Heart left ventricle (tissue), 16 donors: Measurements from ENCODE around the gene HS3ST3A1. TPM values are rescaled to one million over a fixed set of nuclear protein-coding genes. Genes with fewer than 3 reads are reported as not detected.

ENCODE experiments used
- ATAC-seq, 4 donors: fragments of 200-7000 bp; cut with Tn5 transposase; one replicate each; pipeline ENCODE4 v1.9.1; 2020 to 2022; ENCODE audit warnings: moderate library complexity in 4 of 4, mild to moderate bottlenecking in 3 of 4, moderate number of reproducible peaks in 1 of 4
- DNase-seq, 5 donors: peaks; one replicate each; pipeline ENCODE4 v3.0.0-alpha.2; 2020
- H3K27ac ChIP-seq, 12 donors: fragments of 200-600 bp; sonication (generic) in 4 of 12; one replicate each; pipeline versions ENCODE4 v1.5.0 to v1.8.0; 2016 to 2022; ENCODE audit warnings: mild to moderate bottlenecking in 2 of 12
- H3K27me3 ChIP-seq, 9 donors: fragments of 200-600 bp; sonication (generic) in 2 of 9; one replicate each; pipeline versions ENCODE4 v1.5.1 to v1.8.0; 2016 to 2022; ENCODE audit warnings: mild to moderate bottlenecking in 3 of 9
- H3K36me3 ChIP-seq, 9 donors: fragments of 200-600 bp; sonication (generic) in 2 of 9; one replicate each; pipeline versions ENCODE4 v1.5.0 to v1.8.0; 2018 to 2022; ENCODE audit warnings: mild to moderate bottlenecking in 2 of 9
- H3K4me1 ChIP-seq, 12 donors: fragments of 200-600 bp; sonication (generic) in 4 of 12; one replicate each; pipeline versions ENCODE4 v1.5.0 to v1.8.0; 2016 to 2022; ENCODE audit warnings: mild to moderate bottlenecking in 3 of 12
- H3K4me3 ChIP-seq, 12 donors: fragments of 200-600 bp; sonication (generic) in 4 of 12; one replicate each; pipeline versions ENCODE4 v1.5.0 to v1.8.0; 2017 to 2022; ENCODE audit warnings: mild to moderate bottlenecking in 9 of 12, moderate library complexity in 4 of 12
- H3K9me3 ChIP-seq, 12 donors: fragments of 200-600 bp; sonication (generic) in 4 of 12; one replicate each; pipeline versions ENCODE4 v1.5.0 to v1.8.0; 2016 to 2022; ENCODE audit warnings: mild to moderate bottlenecking in 1 of 12
- CTCF ChIP-seq, 12 donors: fragments of 200-600 bp; sonication (generic) in 4 of 12; IDR thresholded peaks; one replicate each; pipeline versions ENCODE4 v1.5.0 to v1.8.0; 2018 to 2022; ENCODE audit warnings: antibody characterized with exemption in 12 of 12, mild to moderate bottlenecking in 5 of 12
- POLR2A ChIP-seq, 2 donors: fragments of 450-650 bp; IDR thresholded peaks; one replicate each; pipeline ENCODE4 v1.6.1; 2017; ENCODE audit warnings: antibody characterized with exemption in 2 of 2, mild to moderate bottlenecking in 2 of 2, moderate library complexity in 2 of 2
- WGBS, 4 donors: extraction: QIAGEN DNeasy Blood & Tissue Kit in 2 of 4; methylation state at CpG; one replicate each; pipeline versions ENCODE4 v1.1.5 to v1.1.7; 2013 to 2018; 5-methylcytosine and 5-hydroxymethylcytosine counted together
- intact Hi-C, 10 donors: fragments of 100-400 bp; cut with DNase I; formaldehyde crosslinking; loops; one replicate each; pipeline versions ENCODE4 v1.11.1 to v1.14.2; 2022
- polyA plus RNA-seq, 2 donors: library from polyadenylated mRNA; stranded (reverse); fragments of 200-250 nt; gene quantifications; one replicate each; pipeline ENCODE4 v1.2.3, GENCODE V29; 2013
- total RNA-seq, 9 donors: library from RNA; depleted of rRNA in 2 of 9; stranded (reverse); fragments of >200 nt in 2 of 9; fragmentation: NEBNext Ultra II Directional in 3 of 9; extraction: Animal tissue kit (Norgen Biotek cat#: 25700) in 3 of 9; gene quantifications; one replicate each; pipeline versions ENCODE4 v1.1.0 to v1.2.4, GENCODE V29; 2016 to 2023
- donor health status: ischemic (EF 13 %, LVEDD 7.1; RV severe dilation, severe dysfunction).
- donor health status: healthy with polysubstance abuse.
- donor health status: DM: no; HTN: yes; CAD: no.
- donor health status: DM: no; HTN: no; CAD: no.
- donor health status: ischemic (EF 25% LVEDD 6.9; RV normal size, moderate dysfunction).
- donor health status: ischemic (EF 25% LVEDD 5.7; RV mildly dilated, moderate dysfunction).
- donor health status: healthy.
- donor health status: DM: yes; HTN: yes; CAD: no.
- donor health status: ischemic (EF 35%, LVEDD 5.7; RV mildly dilated, moderate dysfunction).
- donor health status: nonischemic (EF 11% LVEDD 7.7; RV severe dilation, severe dysfunction).
- donor health status: DM: yes; HTN: yes; CAD: no.
- donor health status: PGD.
- donor health status: ischemic (EF 29% LVEDD 5.4; RV normal size, mild dysfunction).
- donor health status: nonischemic (EF 23%, LVEDD 6.1; RV moderate dilation, normal function).

HS3ST3A1 gene
- total and polyA plus RNA-seq, 11 donors, result 0.08 to 5.7 (median 1.8) TPM

- TF ChIP-seq POLR2A (IDR thresholded peaks at IDR 0.05) (no peak), CTCF (IDR thresholded peaks at IDR 0.05) (no peak)
- Histone ChIP-seq H3K36me3 (no peaks in the 10 kb centered on the region), H3K27me3 (no peaks in the 10 kb centered on the region), H3K4me1 (no peaks in the 10 kb centered on the region), H3K27ac (no peak overlapping the region), H3K4me3 (no peak overlapping the region), H3K9me3 (peaks cover 0 to 21% (median 3%) of the 10 kb centered on the region in 12 donors)
- intact Hi-C loops, result loop anchor here in 1 of 10 donors (10.0 kb wide), 1 partner anchor 119 kb away; no protein-coding TSS in a partner anchor
- ATAC-seq, result no peak
- 82 to 93% (median 89%) methylated on average over 5 of the region's 5 CpGs for WGBS, 4 donors
- DNase-seq, result no peak
Measured at GRCh38 chr17:13616031-13616430, 14.3 kb upstream of the HS3ST3A1 start.

GRCh38 chr17:13609941-13610340 lies 8.2 kb upstream of the HS3ST3A1 start:
- intact Hi-C loops, result loop anchor here in 1 of 10 donors (10.0 kb wide), 1 partner anchor 125 kb away; no protein-coding TSS in a partner anchor
- 54 to 76% (median 69%) methylated on average over 4 of the region's 4 CpGs for WGBS, 4 donors
- TF ChIP-seq CTCF (IDR thresholded peaks at IDR 0.05), result no peak
- TF ChIP-seq POLR2A (IDR thresholded peaks at IDR 0.05), result no peak
- no peak overlapping the region for H3K27ac ChIP-seq
- H3K4me3 ChIP-seq, result no peak overlapping the region
- no peaks in the 10 kb centered on the region for H3K36me3 ChIP-seq
- H3K9me3 ChIP-seq, result peaks cover 0 to 9% (median 0%) of the 10 kb centered on the region in 12 donors
- DNase-seq, result no peak
- H3K4me1 ChIP-seq, result no peaks in the 10 kb centered on the region
- peaks cover 0 to 4% (median 0%) of the 10 kb centered on the region in 9 donors for H3K27me3 ChIP-seq
- ATAC-seq, result no peak

- intact Hi-C loops, result no loop called here
- Histone ChIP-seq H3K9me3 (no peaks in the 10 kb centered on the region), H3K4me3 (peak overlapping the region; percentile 30 to 62 (median 50)), H3K4me1 (peaks cover 0 to 20% (median 0%) of the 10 kb centered on the region in 12 donors), H3K27ac (peak overlapping the region in 4 of 12 donors; percentile 9 to 68 (median 41)), H3K36me3 (no peaks in the 10 kb centered on the region), H3K27me3 (peaks cover 11 to 60% (median 20%) of the 10 kb centered on the region in 9 donors)
- peak in 3 of 4 donors; percentile 53 to 63 (median 57) for ATAC-seq
- no peak for TF ChIP-seq POLR2A (IDR thresholded peaks at IDR 0.05)
- no peak for TF ChIP-seq CTCF (IDR thresholded peaks at IDR 0.05)
- peak in 4 of 5 donors; percentile 19 to 59 (median 28) for DNase-seq
- WGBS, 4 donors, result 0 to 1% (median 1%) methylated on average over 2 to 46 of the region's 46 CpGs
Measured at GRCh38 chr17:13601322-13601775, 380 bp downstream of the HS3ST3A1 start.

- Histone ChIP-seq H3K36me3 (no peaks in the 10 kb centered on the region), H3K27ac (peak overlapping the region in 2 of 12 donors; percentile 35 to 68), H3K4me3 (peak overlapping the region; percentile 30 to 62 (median 50)), H3K9me3 (no peaks in the 10 kb centered on the region), H3K27me3 (peaks cover 11 to 66% (median 20%) of the 10 kb centered on the region in 9 donors), H3K4me1 (peaks cover 0 to 20% (median 0%) of the 10 kb centered on the region in 12 donors)
- intact Hi-C loops, result no loop called here
- WGBS, 4 donors, result 3 to 8% (median 6%) methylated on average over 22 to 101 of the region's 101 CpGs
- peak in 2 of 4 donors; percentile 11 to 15 for ATAC-seq
- TF ChIP-seq CTCF (IDR thresholded peaks at IDR 0.05) (no peak), POLR2A (IDR thresholded peaks at IDR 0.05) (no peak)
- peak in 1 of 5 donors; percentile 20 for DNase-seq
Measured at GRCh38 chr17:13600475-13601321, 1.0 kb downstream of the HS3ST3A1 start.
